SK-N-SH (cell line): ENCODE measurements around the gene LGR6. TPM values are rescaled to one million over a fixed set of nuclear protein-coding genes. Genes with fewer than 3 reads are reported as not detected.

ENCODE experiments used
- CTCF ChIA-PET: fragments of 300-600, 350-600 bp; formaldehyde crosslinking; extraction: SDS; loops from one replicate; lab custom pipeline; 2021; lab: Yijun Ruan, JAX
- POLR2A ChIA-PET: fragments of 350-600 bp; sonication (Branson Sonifier 250); formaldehyde crosslinking; extraction: SDS; loops from one replicate; lab custom pipeline; 2020; ENCODE audit warnings: antibody characterized with exemption, inconsistent platforms; lab: Yijun Ruan, JAX
- DNase-seq: peaks from one replicate; pipeline ENCODE4 v3.0.0; 2012
- H2AFZ ChIP-seq: fragments of 200-600 bp; sonication (generic); 2 replicates; pipeline ENCODE4 v1.8.1; 2016; ENCODE audit warnings: antibody characterized with exemption, mild to moderate bottlenecking, low read depth
- H3F3A ChIP-seq: fragments of 200-600 bp; sonication (generic); replicated peaks from 2 replicates; pipeline ENCODE3; 2016; ENCODE audit warnings: antibody characterized with exemption, mild to moderate bottlenecking; ENCODE audit not compliant: insufficient read depth
- H3K27ac ChIP-seq, 2 experiments: fragments of 200-500 bp in 1 of 2; fragments of 200-600 bp in 1 of 2; sonication (Bioruptor generic) in 1 of 2; sonication (generic), shearing (Covaris generic) in 1 of 2; 2 replicates each; pipeline versions ENCODE4 v1.5.1 to v1.6.1; 2014 to 2016; ENCODE audit warnings: low read depth in 2 of 2, inconsistent platforms in 1 of 2, low read length in 1 of 2, mild to moderate bottlenecking in 1 of 2, mixed read lengths in 1 of 2
- H3K27me3 ChIP-seq: fragments of 200-600 bp; sonication (generic), shearing (Covaris generic); 2 replicates; pipeline ENCODE4 v1.6.1; 2016; ENCODE audit warnings: mixed run types; ENCODE audit not compliant: insufficient read depth
- H3K36me3 ChIP-seq, 2 experiments: fragments of 200-500 bp in 1 of 2; fragments of 200-600 bp in 1 of 2; sonication (Bioruptor generic) in 1 of 2; sonication (generic) in 1 of 2; replicated peaks in 1 of 2; 2 replicates each; pipeline versions ENCODE3 to v1.5.1; 2014 to 2016; ENCODE audit warnings: low read length in 1 of 2, mild to moderate bottlenecking in 1 of 2; ENCODE audit not compliant: insufficient read depth in 2 of 2, control insufficient read depth in 1 of 2
- H3K4me1 ChIP-seq, 2 experiments: fragments of 200-500 bp in 1 of 2; fragments of 200-600 bp in 1 of 2; sonication (Bioruptor generic) in 1 of 2; sonication (generic), shearing (Covaris generic) in 1 of 2; 2 replicates each; pipeline versions ENCODE4 v1.5.1 to v1.6.1; 2014 to 2016; ENCODE audit warnings: low read depth in 1 of 2, low read length in 1 of 2, mixed run types in 1 of 2; ENCODE audit not compliant: insufficient read depth in 2 of 2, control insufficient read depth in 1 of 2
- H3K4me2 ChIP-seq: fragments of 200-600 bp; sonication (generic), shearing (Covaris generic); 2 replicates; pipeline ENCODE4 v1.6.1; 2017; ENCODE audit warnings: mixed run types
- H3K4me3 ChIP-seq, 2 experiments: fragments of 200-500 bp in 1 of 2; fragments of 200-600 bp in 1 of 2; sonication (Bioruptor generic) in 1 of 2; sonication (generic), shearing (Covaris generic) in 1 of 2; 2 replicates each; pipeline versions ENCODE4 v1.5.1 to v1.8.1; 2014 to 2016; ENCODE audit warnings: low read depth in 2 of 2, inconsistent platforms in 1 of 2, low read length in 1 of 2, mild to moderate bottlenecking in 1 of 2, mixed read lengths in 1 of 2, moderate library complexity in 1 of 2
- H3K79me2 ChIP-seq: fragments of 200-600 bp; sonication (generic); 2 replicates; pipeline ENCODE4 v1.8.1; 2017; ENCODE audit warnings: mild to moderate bottlenecking; ENCODE audit not compliant: insufficient read depth
- H3K9ac ChIP-seq: fragments of 200-600 bp; sonication (generic); 2 replicates; pipeline ENCODE4 v1.6.1; 2017; ENCODE audit warnings: mixed run types
- H3K9me2 ChIP-seq: fragments of 200-600 bp; sonication (generic); 2 replicates; pipeline ENCODE4 v1.6.1; 2017; ENCODE audit warnings: mixed run types
- H3K9me3 ChIP-seq: fragments of 200-600 bp; sonication (generic); 2 replicates; pipeline ENCODE4 v1.6.1; 2017; ENCODE audit warnings: mixed run types, mild to moderate bottlenecking, moderate library complexity
- H4K20me1 ChIP-seq: fragments of 200-600 bp; sonication (generic); 2 replicates; pipeline ENCODE4 v1.6.1; 2017; ENCODE audit warnings: mild to moderate bottlenecking, mixed run types; ENCODE audit not compliant: insufficient read depth
- CHD2 ChIP-seq: fragments of 150-350 bp; IDR thresholded peaks from 2 replicates; pipeline ENCODE4 v1.6.1; 2018; ENCODE audit warnings: low read length; ENCODE audit not compliant: partially characterized antibody
- CTCF ChIP-seq: fragments of 200-600 bp; sonication (generic); IDR thresholded peaks from 2 replicates; pipeline ENCODE4 v1.6.1; 2017; ENCODE audit warnings: antibody characterized with exemption, mild to moderate bottlenecking, moderate library complexity
- ELF1 ChIP-seq: IDR thresholded peaks from 2 replicates; pipeline ENCODE4 v1.4.0; 2012
- EP300 ChIP-seq, 2 experiments: IDR thresholded peaks; 2 replicates each; pipeline versions ENCODE4 v1.4.0 to v1.6.1; 2012; ENCODE audit warnings: borderline replicate concordance in 1 of 2, low read depth in 1 of 2, low read length in 1 of 2
- EZH2phosphoT487 ChIP-seq: fragments of 200-600 bp; sonication (generic); IDR thresholded peaks from 2 replicates; pipeline ENCODE4 v1.6.1; 2017; ENCODE audit warnings: low read depth, mixed run types, mild to moderate bottlenecking, antibody characterized with exemption, moderate library complexity, borderline replicate concordance
- FOXJ3 ChIP-seq: sonication (generic); formaldehyde crosslinking; IDR thresholded peaks from 2 replicates; pipeline ENCODE4 v1.5.1; 2020; ENCODE audit warnings: mild to moderate bottlenecking, missing genetic modification reagents
- FOXM1 ChIP-seq: IDR thresholded peaks from 2 replicates; pipeline ENCODE4 v1.4.0; 2012; ENCODE audit warnings: low read depth, mild to moderate bottlenecking
- GABPA ChIP-seq: IDR thresholded peaks from 2 replicates; pipeline ENCODE4 v1.4.0; 2012; ENCODE audit warnings: low read depth, mild to moderate bottlenecking
- GATA2 ChIP-seq: sonication (generic); formaldehyde crosslinking; IDR thresholded peaks from 2 replicates; pipeline ENCODE4 v1.5.0; 2020; ENCODE audit warnings: mild to moderate bottlenecking, missing genetic modification reagents
- IRF3 ChIP-seq: fragments of 150-350 bp; IDR thresholded peaks from 2 replicates; pipeline ENCODE4 v1.6.1; 2016; ENCODE audit warnings: mild to moderate bottlenecking, low read depth, low read length
- JUND ChIP-seq: IDR thresholded peaks from 2 replicates; pipeline ENCODE4 v1.4.0; 2012
- MAX ChIP-seq: IDR thresholded peaks from 2 replicates; pipeline ENCODE4 v1.4.0; 2012; ENCODE audit warnings: low read depth
- NFIC ChIP-seq: IDR thresholded peaks from 2 replicates; pipeline ENCODE4 v1.4.0; 2012; ENCODE audit warnings: borderline replicate concordance
- RXRA ChIP-seq: IDR thresholded peaks from 2 replicates; pipeline ENCODE4 v1.4.0; 2012; ENCODE audit warnings: low read depth, mild to moderate bottlenecking, borderline replicate concordance
- TAF1 ChIP-seq: IDR thresholded peaks from 2 replicates; pipeline ENCODE4 v1.6.1; 2012; ENCODE audit warnings: low read depth, mild to moderate bottlenecking, low read length, moderate library complexity, borderline replicate concordance
- WGBS: methylation state at CpG from one replicate; pipeline ENCODE4 v1.1.6; 2017; ENCODE audit warnings: low lambda C conversion rate; 5-methylcytosine and 5-hydroxymethylcytosine counted together
- polyA plus RNA-seq, 3 experiments: library from polyadenylated mRNA; depleted of rRNA; stranded (reverse); fragments of >200 nt; gene quantifications; 2 replicates each; pipeline ENCODE4 v1.2.3, GENCODE V29; 2012
- TF ChIP-seq, protein P1 (sequence below): IDR thresholded peaks from 2 replicates; pipeline ENCODE4; 2012
- TF ChIP-seq, protein P2 (sequence below): IDR thresholded peaks from 2 replicates; pipeline ENCODE4 v1.4.0; 2012; ENCODE audit warnings: low read depth, borderline replicate concordance
- TF ChIP-seq, protein P3 (sequence below): IDR thresholded peaks from 2 replicates; pipeline ENCODE4 v1.4.0; 2012; ENCODE audit warnings: low read depth, borderline replicate concordance

The LGR6 gene
- polyA plus RNA-seq, 1 of the 3 experiments (the other 2 are of a cell fraction) = 0.03 TPM

DNA sequence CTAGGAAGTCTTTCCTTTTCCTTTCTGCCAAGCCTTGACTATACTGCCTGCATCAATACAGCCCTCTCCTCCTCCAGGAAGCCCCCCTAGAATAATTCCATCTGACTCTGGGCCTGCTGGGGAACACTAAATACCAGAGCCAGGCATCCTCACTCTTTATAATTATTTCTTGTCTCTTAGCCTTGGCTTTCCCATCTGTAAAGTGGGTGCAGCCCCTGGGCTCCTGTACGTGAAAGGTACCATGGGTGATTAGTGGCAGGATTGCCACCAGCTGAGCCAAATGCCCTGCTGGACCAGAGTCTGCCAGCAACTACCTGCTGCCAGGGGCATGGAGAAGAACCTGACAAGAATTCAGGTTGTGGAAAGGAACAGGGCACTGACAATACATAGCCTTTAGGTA, 58.7 kb downstream of the LGR6 start (continued):
- no peak for TF ChIP-seq IRF3

GRCh38 chr1:202254454-202255252, 61.1 kb downstream of the LGR6 start:
- Histone ChIP-seq H3K4me1 (no peaks in the 10 kb centered on the region), H3K79me2 (no peaks in the 10 kb centered on the region), H3K9ac (no peak overlapping the region), H3K4me2 (no peak overlapping the region), H3K27me3 (peaks cover 15% of the 10 kb centered on the region), H3K9me3 (no peaks in the 10 kb centered on the region; the same call in 1 of the 2 replicates), H2AFZ (no peak overlapping the region), H3K36me3 (no peaks in the 10 kb centered on the region), H4K20me1 (no peaks in the 10 kb centered on the region), H3K9me2 (no peaks in the 10 kb centered on the region), H3F3A (peaks cover 3% of the 10 kb centered on the region), H3K4me3 (no peak overlapping the region), H3K27ac (no peak overlapping the region)
- ChIA-PET CTCF (interaction anchor here (1.3 to 1.5 kb wide), 2 partner anchors 13 to 19 kb away, joined by 4 to 5 read pairs; no protein-coding TSS in a partner anchor), POLR2A (interaction anchor here (1.1 kb wide), 1 partner anchor 87 kb away, joined by 5 read pairs; the partner anchor contains the start of gene UBE2T)
- 78% methylated on average over 8 of the region's 8 CpGs for WGBS
- TF ChIP-seq FOXJ3 (CRISPR knock-in tag) = no peak
- no peak for DNase-seq

GRCh38 chr1:202255343-202255742, 61.7 kb downstream of the LGR6 start:
- CTCF ChIA-PET = interaction anchor here (0.8 to 1.5 kb wide), 4 partner anchors 12 to 66 kb away, joined by 3 to 5 read pairs (median 4); no protein-coding TSS in a partner anchor
- no peak overlapping the region for H2AFZ ChIP-seq
- H3K79me2 ChIP-seq = no peaks in the 10 kb centered on the region
- H3K9ac ChIP-seq = no peak overlapping the region
- no peaks in the 10 kb centered on the region for H3K36me3 ChIP-seq
- POLR2A ChIA-PET = no interaction called here
- no peaks in the 10 kb centered on the region for H3K4me1 ChIP-seq
- no peak for DNase-seq
- no peaks in the 10 kb centered on the region for H3K9me2 ChIP-seq
- H3K27ac ChIP-seq = no peak overlapping the region
- H3K9me3 ChIP-seq = no peaks in the 10 kb centered on the region; the same call in 1 of the 2 replicates
- peaks cover 22% of the 10 kb centered on the region for H3K27me3 ChIP-seq
- H4K20me1 ChIP-seq = no peaks in the 10 kb centered on the region
- H3K4me2 ChIP-seq = no peak overlapping the region
- no peak overlapping the region for H3K4me3 ChIP-seq
- WGBS = 72% methylated on average over 7 of the region's 7 CpGs
- peaks cover 3% of the 10 kb centered on the region for H3F3A ChIP-seq
- TF ChIP-seq CTCF = no peak
- no peak for TF ChIP-seq EZH2phosphoT487
- no peak for TF ChIP-seq ELF1
- TF ChIP-seq CHD2 = no peak
- no peak for TF ChIP-seq EP300 (IDR thresholded peaks at IDR 0.05; ENCODE audit: borderline replicate concordance in 1 of 2, low read depth in 1 of 2, low read length in 1 of 2)
- TF ChIP-seq GATA2 (CRISPR knock-in tag) = no peak
- no peak for TF ChIP-seq NFIC
- TF ChIP-seq, protein P1, sequence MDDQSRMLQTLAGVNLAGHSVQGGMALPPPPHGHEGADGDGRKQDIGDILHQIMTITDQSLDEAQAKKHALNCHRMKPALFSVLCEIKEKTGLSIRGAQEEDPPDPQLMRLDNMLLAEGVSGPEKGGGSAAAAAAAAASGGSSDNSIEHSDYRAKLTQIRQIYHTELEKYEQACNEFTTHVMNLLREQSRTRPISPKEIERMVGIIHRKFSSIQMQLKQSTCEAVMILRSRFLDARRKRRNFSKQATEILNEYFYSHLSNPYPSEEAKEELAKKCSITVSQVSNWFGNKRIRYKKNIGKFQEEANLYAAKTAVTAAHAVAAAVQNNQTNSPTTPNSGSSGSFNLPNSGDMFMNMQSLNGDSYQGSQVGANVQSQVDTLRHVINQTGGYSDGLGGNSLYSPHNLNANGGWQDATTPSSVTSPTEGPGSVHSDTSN = no peak
- no peak for TF ChIP-seq MAX
- no peak for TF ChIP-seq TAF1
- TF ChIP-seq RXRA = no peak
- TF ChIP-seq, protein P2, sequence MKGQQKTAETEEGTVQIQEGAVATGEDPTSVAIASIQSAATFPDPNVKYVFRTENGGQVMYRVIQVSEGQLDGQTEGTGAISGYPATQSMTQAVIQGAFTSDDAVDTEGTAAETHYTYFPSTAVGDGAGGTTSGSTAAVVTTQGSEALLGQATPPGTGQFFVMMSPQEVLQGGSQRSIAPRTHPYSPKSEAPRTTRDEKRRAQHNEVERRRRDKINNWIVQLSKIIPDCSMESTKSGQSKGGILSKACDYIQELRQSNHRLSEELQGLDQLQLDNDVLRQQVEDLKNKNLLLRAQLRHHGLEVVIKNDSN = no peak
- no peak for TF ChIP-seq JUND
- TF ChIP-seq FOXM1 = no peak
- TF ChIP-seq GABPA = no peak
- TF ChIP-seq, protein P3, sequence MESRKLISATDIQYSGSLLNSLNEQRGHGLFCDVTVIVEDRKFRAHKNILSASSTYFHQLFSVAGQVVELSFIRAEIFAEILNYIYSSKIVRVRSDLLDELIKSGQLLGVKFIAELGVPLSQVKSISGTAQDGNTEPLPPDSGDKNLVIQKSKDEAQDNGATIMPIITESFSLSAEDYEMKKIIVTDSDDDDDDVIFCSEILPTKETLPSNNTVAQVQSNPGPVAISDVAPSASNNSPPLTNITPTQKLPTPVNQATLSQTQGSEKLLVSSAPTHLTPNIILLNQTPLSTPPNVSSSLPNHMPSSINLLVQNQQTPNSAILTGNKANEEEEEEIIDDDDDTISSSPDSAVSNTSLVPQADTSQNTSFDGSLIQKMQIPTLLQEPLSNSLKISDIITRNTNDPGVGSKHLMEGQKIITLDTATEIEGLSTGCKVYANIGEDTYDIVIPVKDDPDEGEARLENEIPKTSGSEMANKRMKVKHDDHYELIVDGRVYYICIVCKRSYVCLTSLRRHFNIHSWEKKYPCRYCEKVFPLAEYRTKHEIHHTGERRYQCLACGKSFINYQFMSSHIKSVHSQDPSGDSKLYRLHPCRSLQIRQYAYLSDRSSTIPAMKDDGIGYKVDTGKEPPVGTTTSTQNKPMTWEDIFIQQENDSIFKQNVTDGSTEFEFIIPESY = no peak
